ENCODE results near the gene SLC25A3.

Gene SLC25A3

DNA sequence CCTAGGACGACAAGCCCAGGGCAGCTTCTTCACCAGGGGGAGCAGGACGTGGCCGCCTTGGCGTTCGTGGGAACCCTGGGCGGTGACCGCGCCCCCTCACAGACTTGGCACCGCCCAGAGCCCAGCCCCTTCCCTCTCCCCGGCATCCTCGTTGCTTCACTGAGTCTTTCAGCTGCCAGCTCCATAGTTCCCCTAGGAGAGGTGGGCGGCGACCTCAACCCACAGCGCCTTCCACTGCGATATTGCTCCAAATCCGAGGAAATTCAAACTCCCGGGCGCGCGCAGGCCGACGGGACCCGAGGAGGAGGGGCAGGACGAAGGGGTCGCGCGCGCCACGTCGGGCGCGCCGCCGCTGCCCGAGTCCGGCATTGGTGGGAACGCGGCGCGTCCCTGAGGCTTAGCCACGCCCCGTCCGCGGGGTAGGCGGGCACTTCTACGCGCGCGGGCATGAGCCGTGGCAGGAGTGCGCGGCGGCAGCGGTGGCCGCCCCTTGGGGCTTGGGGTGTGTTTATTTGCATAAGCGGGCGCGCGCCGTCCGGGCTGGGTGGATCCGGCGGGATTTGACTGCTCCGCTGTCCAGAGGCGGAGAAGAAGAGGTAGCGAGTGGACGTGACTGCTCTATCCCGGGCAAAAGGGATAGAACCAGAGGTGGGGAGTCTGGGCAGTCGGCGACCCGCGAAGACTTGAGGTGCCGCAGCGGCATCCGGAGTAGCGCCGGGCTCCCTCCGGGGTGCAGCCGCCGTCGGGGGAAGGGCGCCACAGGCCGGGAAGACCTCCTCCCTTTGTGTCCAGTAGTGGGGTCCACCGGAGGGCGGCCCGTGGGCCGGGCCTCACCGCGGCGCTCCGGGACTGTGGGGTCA is 51.5 kb downstream of the SLC25A3 start, which contains the start of the genes APAF1 and IKBIP:
APAF1 (plus strand) TSS at position 579 of the 860 bp plus-strand sequence. CDS start 3,070 bp downstream, outside the sequence.
IKBIP (minus strand) TSS at position 77 of the 860 bp plus-strand sequence. CDS start 87 bp downstream, outside the sequence.
- TF ChIP-seq, protein P1, sequence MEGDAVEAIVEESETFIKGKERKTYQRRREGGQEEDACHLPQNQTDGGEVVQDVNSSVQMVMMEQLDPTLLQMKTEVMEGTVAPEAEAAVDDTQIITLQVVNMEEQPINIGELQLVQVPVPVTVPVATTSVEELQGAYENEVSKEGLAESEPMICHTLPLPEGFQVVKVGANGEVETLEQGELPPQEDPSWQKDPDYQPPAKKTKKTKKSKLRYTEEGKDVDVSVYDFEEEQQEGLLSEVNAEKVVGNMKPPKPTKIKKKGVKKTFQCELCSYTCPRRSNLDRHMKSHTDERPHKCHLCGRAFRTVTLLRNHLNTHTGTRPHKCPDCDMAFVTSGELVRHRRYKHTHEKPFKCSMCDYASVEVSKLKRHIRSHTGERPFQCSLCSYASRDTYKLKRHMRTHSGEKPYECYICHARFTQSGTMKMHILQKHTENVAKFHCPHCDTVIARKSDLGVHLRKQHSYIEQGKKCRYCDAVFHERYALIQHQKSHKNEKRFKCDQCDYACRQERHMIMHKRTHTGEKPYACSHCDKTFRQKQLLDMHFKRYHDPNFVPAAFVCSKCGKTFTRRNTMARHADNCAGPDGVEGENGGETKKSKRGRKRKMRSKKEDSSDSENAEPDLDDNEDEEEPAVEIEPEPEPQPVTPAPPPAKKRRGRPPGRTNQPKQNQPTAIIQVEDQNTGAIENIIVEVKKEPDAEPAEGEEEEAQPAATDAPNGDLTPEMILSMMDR (IDR thresholded peaks at IDR 0.05; ENCODE audit: low read depth, low read length) = no peak
- H3K4me3 ChIP-seq (ENCODE audit: low read depth, low read length) = peak within 1 kb of the TSS; percentile 98

DNA sequence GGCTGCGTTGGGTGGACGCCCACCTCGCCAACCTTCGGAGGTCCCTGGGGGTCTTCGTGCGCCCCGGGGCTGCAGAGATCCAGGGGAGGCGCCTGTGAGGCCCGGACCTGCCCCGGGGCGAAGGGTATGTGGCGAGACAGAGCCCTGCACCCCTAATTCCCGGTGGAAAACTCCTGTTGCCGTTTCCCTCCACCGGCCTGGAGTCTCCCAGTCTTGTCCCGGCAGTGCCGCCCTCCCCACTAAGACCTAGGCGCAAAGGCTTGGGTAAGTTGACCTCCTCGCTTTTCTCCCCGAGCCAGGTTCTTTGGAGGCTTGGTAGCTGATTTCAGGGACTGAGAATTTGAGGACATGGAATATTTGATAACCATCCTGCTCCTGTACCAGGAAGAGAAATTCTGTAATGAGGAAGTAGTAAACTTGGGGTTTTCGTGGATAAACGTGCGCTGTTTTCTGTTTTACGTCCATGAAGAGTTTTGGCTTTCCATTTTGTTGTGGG is 52.1 kb downstream of the SLC25A3 start:
- peak overlapping the region; percentile 98 for H3K4me3 ChIP-seq (ENCODE audit: low read depth, low read length)
- TF ChIP-seq, protein P1 (IDR thresholded peaks at IDR 0.05; ENCODE audit: low read depth, low read length) = no peak

DNA sequence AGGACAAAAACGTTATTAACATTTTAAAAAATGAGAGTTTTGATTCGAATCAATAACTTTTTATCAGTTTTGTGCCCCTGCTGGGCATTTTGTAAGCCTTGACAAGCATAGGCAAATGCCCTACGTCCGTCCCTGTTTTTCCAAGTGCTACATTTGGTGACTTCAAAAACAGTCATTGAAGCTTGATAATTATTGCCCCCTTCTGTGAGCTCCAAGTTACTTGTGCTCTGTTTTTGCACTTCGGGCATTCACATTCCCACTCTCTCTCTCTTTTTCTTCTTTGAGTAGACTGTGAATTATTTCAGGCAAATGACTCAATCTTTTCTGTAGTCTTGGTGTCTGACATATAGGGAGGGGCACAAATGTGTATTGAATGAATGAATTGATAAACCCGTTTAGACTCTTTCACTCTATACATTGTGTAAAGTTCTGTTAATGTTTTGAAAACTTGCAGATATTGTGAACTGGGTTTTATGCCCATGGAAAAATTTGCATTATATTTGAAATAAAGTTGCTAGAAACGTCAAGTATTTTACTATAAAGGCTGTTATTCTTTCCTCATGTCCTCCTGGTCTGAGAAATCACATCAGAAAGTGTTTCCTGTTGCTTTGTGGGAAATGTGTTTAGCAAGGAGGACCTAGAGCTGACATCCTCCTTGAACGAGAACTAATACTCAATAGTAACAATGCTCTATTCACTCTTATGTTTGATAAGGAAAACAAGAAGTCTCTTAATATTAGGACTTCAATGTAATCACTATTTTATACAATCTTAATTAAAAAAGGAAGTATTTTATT is 53.0 kb downstream of the SLC25A3 start:
- H3K4me3 ChIP-seq (ENCODE audit: low read depth, low read length) = peak overlapping the region; percentile 98
- TF ChIP-seq, protein P1 (IDR thresholded peaks at IDR 0.05; ENCODE audit: low read depth, low read length) = no peak

DNA sequence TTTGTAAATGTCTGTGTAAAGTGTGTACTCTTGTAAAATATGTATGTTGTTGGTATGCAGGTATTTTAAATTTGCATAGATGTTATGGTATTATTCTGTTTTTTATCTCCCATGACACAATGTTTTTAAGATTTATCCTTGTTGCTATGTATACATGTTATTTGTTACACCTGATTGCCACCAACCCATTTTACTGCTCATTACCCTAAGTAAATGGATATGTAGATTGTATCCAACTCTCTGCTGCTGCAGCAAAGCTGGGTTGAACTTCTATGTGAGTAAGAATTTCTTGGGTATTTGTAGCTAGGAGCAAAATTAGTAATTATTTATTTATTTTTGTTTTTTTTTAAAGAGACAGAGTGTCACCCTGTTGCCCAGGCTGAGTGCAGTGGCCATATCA is 57.8 kb downstream of the SLC25A3 start:
- TF ChIP-seq, protein P1 (IDR thresholded peaks at IDR 0.05; ENCODE audit: low read depth, low read length) = no peak
- no peak overlapping the region for H3K4me3 ChIP-seq (ENCODE audit: low read depth, low read length)

DNA sequence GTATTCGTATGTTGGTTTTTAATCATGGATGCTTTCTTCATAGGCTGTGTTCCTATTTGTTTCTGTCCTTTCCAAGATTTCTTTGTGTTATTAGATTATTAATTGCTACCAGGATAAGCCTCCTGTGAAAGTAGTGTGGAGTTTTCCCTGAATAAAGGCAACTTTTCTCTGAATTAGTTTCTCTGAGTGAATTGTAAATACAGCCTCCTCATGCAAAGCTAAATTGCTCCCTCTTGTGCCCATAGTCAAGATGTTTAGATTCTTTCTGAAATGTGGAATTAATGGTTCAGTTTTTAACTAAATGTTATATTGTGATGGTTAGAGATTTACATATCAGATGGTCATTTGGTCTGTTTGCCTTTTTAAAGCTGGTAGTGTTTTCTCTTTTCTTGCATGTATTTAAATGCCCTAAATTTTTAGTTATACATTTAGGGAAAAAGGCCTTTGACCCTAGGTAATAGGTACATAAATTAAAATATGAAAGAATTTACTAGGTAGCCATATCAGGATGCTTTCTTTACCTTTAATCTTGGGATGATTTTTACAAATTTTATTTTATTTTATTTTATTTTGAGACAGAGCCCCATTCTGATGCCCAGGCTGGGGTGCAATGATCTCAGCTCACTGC is 60.5 kb downstream of the SLC25A3 start:
- TF ChIP-seq, protein P1 (IDR thresholded peaks at IDR 0.05; ENCODE audit: low read depth, low read length) = peak; percentile 46; the same call in 1 of the 2 replicates

More for the DNA sequence above, 60.5 kb downstream of the SLC25A3 start:
- no peak overlapping the region for H3K4me3 ChIP-seq (ENCODE audit: low read depth, low read length)
